H1 (cell line): ENCODE measurements around the gene ZNF500. TPM values are rescaled to one million over a fixed set of nuclear protein-coding genes. Genes with fewer than 3 reads are reported as not detected.
"Not testable (repeated sequence)": the region's sequence is repeated elsewhere in the genome, so short reads cannot be mapped to it uniquely, and the experiment has no call there.

Experiments
- CTCF ChIA-PET: fragments of 300-600 bp; sonication (Branson Sonifier 250); formaldehyde crosslinking; loops from one replicate; lab custom pipeline; 2021; ENCODE audit not compliant: partially characterized antibody; lab: Charles Lee
- POLR2A ChIA-PET: fragments of 300-600 bp; sonication (Branson Sonifier 250); formaldehyde crosslinking; loops from one replicate; lab custom pipeline; 2021; ENCODE audit warnings: inconsistent platforms; ENCODE audit not compliant: partially characterized antibody; lab: Charles Lee
- DNase-seq, 2 experiments: peaks; one replicate each; pipeline versions ENCODE4 v3.0.0 to v3.0.0-alpha.2; 2010 to 2022; ENCODE audit warnings: low spot score in 2 of 2, low read depth in 1 of 2, mixed read lengths in 1 of 2
- FAIRE-seq: peaks from 2 replicates; lab custom pipeline; 2011; peaks lifted over from hg19 to GRCh38; lab: Jason Lieb, UNC
- H2AFZ ChIP-seq: 2 replicates; pipeline ENCODE4 v1.8.1; 2012; ENCODE audit warnings: low read length, inconsistent platforms
- H2AK5ac ChIP-seq: 2 replicates; pipeline ENCODE4 v1.6.1; 2013; ENCODE audit warnings: low read depth, low read length
- H2BK120ac ChIP-seq: replicated peaks from 2 replicates; pipeline ENCODE3; 2013; ENCODE audit warnings: low read depth, low read length, inconsistent platforms
- H2BK12ac ChIP-seq: 2 replicates; pipeline ENCODE4 v1.6.1; 2013; ENCODE audit warnings: low read depth, low read length
- H2BK15ac ChIP-seq: 2 replicates; pipeline ENCODE4 v1.6.1; 2013; ENCODE audit warnings: low read length
- H2BK20ac ChIP-seq: 2 replicates; pipeline ENCODE4 v1.6.1; 2013; ENCODE audit warnings: low read length
- H2BK5ac ChIP-seq: 2 replicates; pipeline ENCODE4 v1.6.1; 2013; ENCODE audit warnings: low read depth, low read length
- H3K14ac ChIP-seq: 2 replicates; pipeline ENCODE4 v1.6.1; 2013; ENCODE audit warnings: inconsistent platforms; ENCODE audit not compliant: insufficient read length
- H3K18ac ChIP-seq: 2 replicates; pipeline ENCODE4 v1.6.1; 2013; ENCODE audit warnings: low read length; ENCODE audit errors: extremely low read depth
- H3K23ac ChIP-seq: 2 replicates; pipeline ENCODE4 v1.6.1; 2013; ENCODE audit warnings: inconsistent platforms; ENCODE audit not compliant: insufficient read length
- H3K23me2 ChIP-seq: 2 replicates; pipeline ENCODE4 v1.6.1; 2013; ENCODE audit warnings: low read depth, low read length
- H3K27ac ChIP-seq: 2 replicates; pipeline ENCODE4 v1.6.1; 2011; ENCODE audit warnings: low read depth, low read length, inconsistent platforms
- H3K27me3 ChIP-seq, 4 experiments: replicated peaks in 1 of 4; 1 replicate in 1 of 4; 2 replicates in 3 of 4; pipeline versions ENCODE4 v1.6.1 to v1.8.1; 2011 to 2013; ENCODE audit warnings: low read length in 3 of 4, mild to moderate bottlenecking in 3 of 4, inconsistent platforms in 2 of 4, mixed read lengths in 2 of 4, moderate library complexity in 1 of 4; ENCODE audit not compliant: control insufficient read depth in 3 of 4, insufficient read depth in 3 of 4; ENCODE audit errors: extremely low read depth in 1 of 4
- H3K36me3 ChIP-seq, 4 experiments: 2 replicates each; pipeline versions ENCODE4 v1.6.1 to v1.8.1; 2011 to 2013; ENCODE audit warnings: mild to moderate bottlenecking in 4 of 4, low read length in 3 of 4, moderate library complexity in 2 of 4, control low read depth in 1 of 4, inconsistent platforms in 1 of 4; ENCODE audit not compliant: insufficient read depth in 4 of 4, control insufficient read depth in 2 of 4
- H3K4ac ChIP-seq: replicated peaks from 2 replicates; pipeline ENCODE3; 2013; ENCODE audit warnings: low read length, low read depth, mixed read lengths, inconsistent platforms; ENCODE audit not compliant: insufficient read length
- H3K4me1 ChIP-seq, 4 experiments: replicated peaks in 1 of 4; 1 replicate in 1 of 4; 2 replicates in 3 of 4; pipeline versions ENCODE4 v1.6.1 to v1.8.1; 2011 to 2013; ENCODE audit warnings: low read length in 3 of 4, inconsistent platforms in 2 of 4, mixed read lengths in 1 of 4; ENCODE audit not compliant: insufficient read depth in 4 of 4, control insufficient read depth in 3 of 4
- H3K4me2 ChIP-seq, 2 experiments: 2 replicates each; pipeline versions ENCODE4 v1.6.1 to v1.8.1; 2011 to 2013; ENCODE audit warnings: low read depth in 2 of 2, low read length in 2 of 2, control low read depth in 1 of 2, inconsistent platforms in 1 of 2, mild to moderate bottlenecking in 1 of 2; ENCODE audit not compliant: insufficient read depth in 1 of 2
- H3K4me3 ChIP-seq, 4 experiments: fragments of 200-600, 300-600 bp in 1 of 4; sonication (generic), shearing (Covaris generic), sonication (Bioruptor Twin) in 1 of 4; 2 replicates each; pipeline versions ENCODE4 v1.5.1 to v1.8.1; 2011 to 2016; ENCODE audit warnings: low read length in 4 of 4, low read depth in 3 of 4, control low read depth in 2 of 4, inconsistent platforms in 2 of 4, mild to moderate bottlenecking in 2 of 4, mixed read lengths in 1 of 4, moderate library complexity in 1 of 4; ENCODE audit not compliant: insufficient read depth in 2 of 4; ENCODE audit errors: extremely low read depth in 1 of 4
- H3K56ac ChIP-seq: replicated peaks from 2 replicates; pipeline ENCODE3; 2013; ENCODE audit warnings: low read depth, mild to moderate bottlenecking, mixed read lengths, low read length, inconsistent platforms; ENCODE audit not compliant: insufficient read length
- H3K79me1 ChIP-seq: 2 replicates; pipeline ENCODE4 v1.6.1; 2013; ENCODE audit warnings: low read depth, low read length, control low read depth
- H3K79me2 ChIP-seq, 2 experiments: 2 replicates each; pipeline versions ENCODE4 v1.6.1 to v1.8.1; 2012 to 2013; ENCODE audit warnings: low read length in 2 of 2, mild to moderate bottlenecking in 2 of 2, inconsistent platforms in 1 of 2; ENCODE audit not compliant: insufficient read depth in 2 of 2, control insufficient read depth in 1 of 2
- H3K9ac ChIP-seq, 4 experiments: replicated peaks in 1 of 4; 1 replicate in 1 of 4; 2 replicates in 3 of 4; pipeline versions ENCODE4 v1.6.1 to v1.8.1; 2011 to 2013; ENCODE audit warnings: low read depth in 3 of 4, low read length in 3 of 4, control low read depth in 2 of 4, mild to moderate bottlenecking in 2 of 4, moderate library complexity in 2 of 4, inconsistent platforms in 1 of 4; ENCODE audit errors: extremely low read depth in 1 of 4
- H3K9me3 ChIP-seq, 2 experiments: 2 replicates each; pipeline versions ENCODE4 v1.6.1 to v1.8.1; 2012 to 2013; ENCODE audit warnings: mild to moderate bottlenecking in 2 of 2, moderate library complexity in 2 of 2, control low read depth in 1 of 2, inconsistent platforms in 1 of 2, low read depth in 1 of 2, low read length in 1 of 2, mixed read lengths in 1 of 2; ENCODE audit not compliant: insufficient read depth in 2 of 2
- H4K20me1 ChIP-seq, 2 experiments: replicated peaks in 1 of 2; 2 replicates each; pipeline versions ENCODE3 to v1.8.1; 2011 to 2013; ENCODE audit warnings: inconsistent platforms in 2 of 2, low read length in 2 of 2, mild to moderate bottlenecking in 1 of 2; ENCODE audit not compliant: insufficient read depth in 2 of 2, control insufficient read depth in 1 of 2
- H4K5ac ChIP-seq: 2 replicates; pipeline ENCODE4 v1.6.1; 2013; ENCODE audit warnings: low read length, low read depth, mixed read lengths, inconsistent platforms; ENCODE audit not compliant: insufficient read length
- H4K8ac ChIP-seq: 2 replicates; pipeline ENCODE4 v1.8.0; 2013; ENCODE audit warnings: mild to moderate bottlenecking, moderate library complexity, low read length, inconsistent platforms; ENCODE audit not compliant: insufficient read depth; ENCODE audit errors: extremely low read depth
- H4K91ac ChIP-seq: replicated peaks from 2 replicates; pipeline ENCODE3; 2013; ENCODE audit warnings: low read length, mixed read lengths, inconsistent platforms; ENCODE audit not compliant: insufficient read length
- WGBS, 2 experiments: shearing (Covaris generic) in 1 of 2; methylation state at CpG; one replicate each; pipeline versions ENCODE4 v1.1.6 to v1.1.7; 2013 to 2015; ENCODE audit warnings: low lambda C conversion rate in 2 of 2, mixed read lengths in 2 of 2, inconsistent platforms in 1 of 2, low coverage in 1 of 2, missing lambda C conversion rate in 1 of 2; ENCODE audit not compliant: insufficient replicate concordance in 2 of 2, insufficient coverage in 1 of 2, insufficient read length in 1 of 2; ENCODE audit errors: extremely low coverage in 1 of 2, missing lambda C conversion rate in 1 of 2; 5-methylcytosine and 5-hydroxymethylcytosine counted together
- polyA plus RNA-seq, 7 experiments: library from polyadenylated mRNA; depleted of rRNA in 3 of 7; stranded (reverse) in 5 of 7; unstranded in 2 of 7; fragments of >200 nt in 5 of 7; fragments of 200-250 nt in 2 of 7; gene quantifications; 1 replicate in 5 of 7; 2 replicates in 1 of 7; 4 replicates in 1 of 7; pipeline versions ENCODE4 v1.2.1 to v1.2.3, GENCODE V29; 2011 to 2013; ENCODE audit warnings: missing spikeins in 2 of 7, mixed read lengths in 2 of 7
- total RNA-seq: library from RNA; stranded (reverse); fragmentation: NEBNext Ultra II Directional; extraction: Animal tissue kit (Norgen Biotek cat#: 25700); gene quantifications from 2 replicates; pipeline ENCODE4 v1.2.1, GENCODE V29; 2021

ZNF500 gene
- total and polyA plus RNA-seq, 2 of the 8 experiments (the other 6 are each of a cell fraction or from before 2014, with no cell fraction given): 10.3 to 10.4 TPM

GRCh38 chr16:4784444-4784987 lies 17.6 kb upstream of the ZNF500 start:
- H3K4me3 ChIP-seq, H3K4ac ChIP-seq, H3K18ac ChIP-seq, H2BK20ac ChIP-seq, H3K79me2 ChIP-seq, H3K79me1 ChIP-seq, H4K20me1 ChIP-seq, H3K9me3 ChIP-seq, H3K4me2 ChIP-seq, H3K27me3 ChIP-seq, H3K23ac ChIP-seq, H4K5ac ChIP-seq, FAIRE-seq, H3K14ac ChIP-seq, H3K27ac ChIP-seq, H2AK5ac ChIP-seq, H3K36me3 ChIP-seq, H3K9ac ChIP-seq, H3K56ac ChIP-seq, H2BK5ac ChIP-seq, H4K91ac ChIP-seq, H3K23me2 ChIP-seq, H4K8ac ChIP-seq, H2BK12ac ChIP-seq, H2BK15ac ChIP-seq, H2BK120ac ChIP-seq, CTCF ChIA-PET: not testable (repeated sequence)
- peak in 1 of 2 experiments; percentile 42 for DNase-seq
- peaks cover 0 to 13% (median 4%) of the 10 kb centered on the region in 4 experiments; a peak in 5 of 7 replicates for H3K4me1 ChIP-seq
- WGBS, 2 experiments: 92% methylated on average over 14 of the region's 14 CpGs; no CpG with 5 or more reads in 1 of the 2 experiments
- POLR2A ChIA-PET: interaction anchor here (0.8 to 1.3 kb wide), 2 partner anchors 9 to 12 kb away, joined by 3 to 4 read pairs; no protein-coding TSS in a partner anchor
- H2AFZ ChIP-seq: 0 out of 2 replicates have a peak overlapping the region, but pooled peaks have one; percentile 3
